Smooth muscle cell (in vitro differentiated cells): Measurements from ENCODE around the gene SPRY1. TPM values are rescaled to one million over a fixed set of nuclear protein-coding genes. Genes with fewer than 3 reads are reported as not detected.
A peak's percentile ranks its signal among the peaks of the same experiment; 100 is the strongest.

Experiments used
- DNase-seq: peaks from one replicate; lab custom pipeline; 2025; ENCODE audit not compliant: unreplicated experiment; lab: John Stamatoyannopoulos, UW
- H2AFZ ChIP-seq: fragments of 200-600 bp; sonication (generic); 2 replicates; pipeline ENCODE4 v1.6.0; 2016; ENCODE audit warnings: antibody characterized with exemption, low read depth, mild to moderate bottlenecking
- H3F3A ChIP-seq: fragments of 200-600 bp; sonication (generic); 2 replicates; pipeline ENCODE4 v1.6.0; 2017; ENCODE audit warnings: antibody characterized with exemption, low read depth
- H3K27ac ChIP-seq: fragments of 200-600 bp; sonication (generic); 2 replicates; pipeline ENCODE4 v1.5.1; 2016; ENCODE audit warnings: low read depth, mild to moderate bottlenecking
- H3K27me3 ChIP-seq: fragments of 200-600 bp; sonication (generic); 2 replicates; pipeline ENCODE4 v1.6.1; 2016; ENCODE audit warnings: low read depth, mild to moderate bottlenecking
- H3K36me3 ChIP-seq: fragments of 200-600 bp; sonication (generic); 2 replicates; pipeline ENCODE4 v1.5.1; 2016; ENCODE audit warnings: low read depth
- H3K4me1 ChIP-seq: fragments of 200-600 bp; sonication (generic); 2 replicates; pipeline ENCODE4 v1.5.1; 2016; ENCODE audit warnings: low read depth
- H3K4me2 ChIP-seq: fragments of 200-600 bp; sonication (generic); 2 replicates; pipeline ENCODE4 v1.6.0; 2016; ENCODE audit warnings: mild to moderate bottlenecking
- H3K4me3 ChIP-seq: fragments of 200-600 bp; sonication (generic); 2 replicates; pipeline ENCODE4 v1.5.1; 2016; ENCODE audit warnings: mild to moderate bottlenecking
- H3K79me2 ChIP-seq: fragments of 200-600 bp; sonication (generic); 2 replicates; pipeline ENCODE4 v1.6.0; 2016; ENCODE audit warnings: low read depth, mild to moderate bottlenecking
- H3K9ac ChIP-seq: fragments of 200-600 bp; sonication (generic); 2 replicates; pipeline ENCODE4 v1.6.0; 2016; ENCODE audit warnings: low read depth
- H3K9me3 ChIP-seq: fragments of 200-600 bp; sonication (generic); replicated peaks from 2 replicates; pipeline ENCODE4 v1.5.1; 2016; ENCODE audit warnings: low read depth
- H4K20me1 ChIP-seq: fragments of 200-600 bp; sonication (generic); 2 replicates; pipeline ENCODE4 v1.6.0; 2016; ENCODE audit warnings: low read depth
- WGBS: methylation state at CpG from one replicate; pipeline ENCODE4 v1.1.7; 2016; ENCODE audit warnings: low lambda C conversion rate; 5-methylcytosine and 5-hydroxymethylcytosine counted together
- polyA plus RNA-seq: library from polyadenylated mRNA; unstranded; fragments of >200 nt; fragmentation: Nextera tagmentation; extraction: Ambion mirVana; gene quantifications from 2 replicates; pipeline ENCODE4 v1.2.1, GENCODE V29; 2016
- total RNA-seq: library from RNA; depleted of rRNA; stranded (reverse); fragments of >200 nt; gene quantifications from 2 replicates; pipeline ENCODE4 v1.2.3, GENCODE V29; 2014
- TF ChIP-seq, protein P1 (sequence below): fragments of 200-600 bp; sonication (generic); IDR thresholded peaks from 2 replicates; pipeline ENCODE4 v1.5.1; 2017; ENCODE audit warnings: borderline replicate concordance, mild to moderate bottlenecking, antibody characterized with exemption; ENCODE audit not compliant: insufficient read depth, poor library complexity, severe bottlenecking

Gene SPRY1
- total and polyA plus RNA-seq, 2 experiments from 2014 or later = 17.8 to 26.4 TPM

DNA sequence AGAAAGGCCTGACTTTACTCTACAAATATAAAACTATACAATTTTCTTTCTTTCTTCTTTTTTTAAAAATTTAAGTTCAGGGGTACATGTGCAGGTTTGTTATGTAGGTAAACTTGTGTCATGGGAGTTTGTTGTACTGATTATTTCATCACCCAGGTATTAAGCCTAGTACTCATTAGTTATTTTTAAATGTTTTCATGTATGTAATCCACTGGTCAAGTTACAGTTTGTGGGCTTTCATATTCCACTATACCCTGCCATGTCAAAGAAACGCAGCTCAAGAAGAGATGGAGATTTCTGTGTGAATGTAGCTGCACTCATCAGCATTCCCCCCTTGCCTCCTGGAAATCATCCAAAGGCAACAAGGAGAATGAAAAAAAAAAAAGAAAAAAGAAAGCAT, 31.2 kb upstream of the SPRY1 start:
- Histone ChIP-seq H3K27ac (no peak overlapping the region), H4K20me1 (no peaks in the 10 kb centered on the region), H3K36me3 (no peaks in the 10 kb centered on the region), H3K9me3 (no peaks in the 10 kb centered on the region), H3K79me2 (no peaks in the 10 kb centered on the region), H3K4me2 (no peak overlapping the region), H3K27me3 (no peaks in the 10 kb centered on the region), H3K4me1 (peaks cover 7% of the 10 kb centered on the region), H3K4me3 (no peak overlapping the region), H3K9ac (no peak overlapping the region), H2AFZ (no peak overlapping the region), H3F3A (no peaks in the 10 kb centered on the region)
- DNase-seq = no peak
- TF ChIP-seq, protein P1, sequence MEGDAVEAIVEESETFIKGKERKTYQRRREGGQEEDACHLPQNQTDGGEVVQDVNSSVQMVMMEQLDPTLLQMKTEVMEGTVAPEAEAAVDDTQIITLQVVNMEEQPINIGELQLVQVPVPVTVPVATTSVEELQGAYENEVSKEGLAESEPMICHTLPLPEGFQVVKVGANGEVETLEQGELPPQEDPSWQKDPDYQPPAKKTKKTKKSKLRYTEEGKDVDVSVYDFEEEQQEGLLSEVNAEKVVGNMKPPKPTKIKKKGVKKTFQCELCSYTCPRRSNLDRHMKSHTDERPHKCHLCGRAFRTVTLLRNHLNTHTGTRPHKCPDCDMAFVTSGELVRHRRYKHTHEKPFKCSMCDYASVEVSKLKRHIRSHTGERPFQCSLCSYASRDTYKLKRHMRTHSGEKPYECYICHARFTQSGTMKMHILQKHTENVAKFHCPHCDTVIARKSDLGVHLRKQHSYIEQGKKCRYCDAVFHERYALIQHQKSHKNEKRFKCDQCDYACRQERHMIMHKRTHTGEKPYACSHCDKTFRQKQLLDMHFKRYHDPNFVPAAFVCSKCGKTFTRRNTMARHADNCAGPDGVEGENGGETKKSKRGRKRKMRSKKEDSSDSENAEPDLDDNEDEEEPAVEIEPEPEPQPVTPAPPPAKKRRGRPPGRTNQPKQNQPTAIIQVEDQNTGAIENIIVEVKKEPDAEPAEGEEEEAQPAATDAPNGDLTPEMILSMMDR = no peak
- WGBS = 100% methylated on average over 1 of the region's 1 CpG

GRCh38 chr4:123366144-123366748, 30.3 kb upstream of the SPRY1 start:
- no peak overlapping the region for H3K27ac ChIP-seq
- peaks cover 7% of the 10 kb centered on the region for H3K4me1 ChIP-seq
- H3K9ac ChIP-seq = no peak overlapping the region
- no peaks in the 10 kb centered on the region for H3K9me3 ChIP-seq
- no peak overlapping the region for H3K4me2 ChIP-seq
- no peak overlapping the region for H3K4me3 ChIP-seq
- H3K27me3 ChIP-seq = no peaks in the 10 kb centered on the region
- H3F3A ChIP-seq = no peaks in the 10 kb centered on the region
- DNase-seq = no peak
- H4K20me1 ChIP-seq = no peaks in the 10 kb centered on the region
- H3K36me3 ChIP-seq = no peaks in the 10 kb centered on the region
- TF ChIP-seq, protein P1 = no peak
- H3K79me2 ChIP-seq = no peaks in the 10 kb centered on the region
- no peak overlapping the region for H2AFZ ChIP-seq
- WGBS = 79% methylated on average over 6 of the region's 6 CpGs

DNA sequence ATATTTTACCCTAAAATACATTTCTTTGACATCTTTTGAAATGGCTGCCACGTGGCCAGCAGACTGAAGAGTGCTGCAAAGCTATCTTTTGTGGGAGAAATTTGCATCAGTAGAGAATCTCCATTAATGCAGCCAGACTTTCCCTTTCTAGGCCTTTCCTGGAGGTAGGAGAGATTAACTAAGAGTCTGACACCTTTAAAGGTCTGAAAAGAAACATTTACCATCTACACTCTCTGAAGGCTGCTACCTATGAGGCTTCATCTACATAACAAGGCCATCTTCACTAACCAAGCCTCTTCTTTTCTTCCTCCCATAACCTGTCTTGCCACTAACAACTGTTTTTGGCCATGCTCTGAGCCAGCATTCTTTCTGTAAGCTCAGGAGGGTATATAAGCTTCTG, 17.8 kb upstream of the SPRY1 start:
- WGBS = 48% methylated on average over 1 of the region's 1 CpG

More for the DNA sequence above, 17.8 kb upstream of the SPRY1 start:
- H3K27ac ChIP-seq = no peak overlapping the region
- no peak overlapping the region for H3K4me2 ChIP-seq
- no peaks in the 10 kb centered on the region for H3K27me3 ChIP-seq
- no peaks in the 10 kb centered on the region for H3K79me2 ChIP-seq
- H3K4me3 ChIP-seq = no peak overlapping the region
- no peak for DNase-seq
- no peaks in the 10 kb centered on the region for H4K20me1 ChIP-seq
- H2AFZ ChIP-seq = peak overlapping the region; percentile 67
- TF ChIP-seq, protein P1 = no peak
- H3K9ac ChIP-seq = no peak overlapping the region
- no peaks in the 10 kb centered on the region for H3K36me3 ChIP-seq
- H3F3A ChIP-seq = no peaks in the 10 kb centered on the region
- H3K9me3 ChIP-seq = no peaks in the 10 kb centered on the region
- H3K4me1 ChIP-seq = no peaks in the 10 kb centered on the region
